Measurements from ENCODE around the gene POU4F2. TPM values are rescaled to one million over a fixed set of nuclear protein-coding genes. Genes with fewer than 3 reads are reported as not detected.

POU4F2 gene
- total and polyA plus RNA-seq, 2 donors = not detected

Other genes starting within 250 kb of the POU4F2 start
- 42.9 TPM for gene SLC10A7, start 117.0 kb upstream of the POU4F2 start, total RNA-seq
- gene SLC10A7, start 117.0 kb upstream of the POU4F2 start, polyA plus RNA-seq = 5.4 TPM